Stimulated activated CD4-positive, alpha-beta T cell treated with anti-CD3 and anti-CD28 coated beads, Interleukin-2, amount 100 ng/mL, for 48 hours (primary cell): ENCODE results near the gene GDPGP1.

Source experiments
- DNase-seq, 2 donors: peaks; one replicate each; pipeline ENCODE4 v3.0.0-alpha.2; 2020

The GDPGP1 gene

GRCh38 chr15:90205050-90205848 is 28.8 kb upstream of the GDPGP1 start:
- DNase-seq = no peak

- DNase-seq = no peak
These were observed 28.1 kb upstream of the GDPGP1 start for GRCh38 chr15:90205886-90206285.

GRCh38 chr15:90207252-90207651 is 26.8 kb upstream of the GDPGP1 start:
- DNase-seq = no peak

- no peak for DNase-seq
These were observed 25.7 kb upstream of the GDPGP1 start for GRCh38 chr15:90208356-90208755.

- DNase-seq = peak in 1 of 2 donors; percentile 31
These were observed 24.4 kb upstream of the GDPGP1 start for GRCh38 chr15:90209591-90209990.

GRCh38 chr15:90210593-90210992 is 23.4 kb upstream of the GDPGP1 start:
- DNase-seq = no peak

- no peak for DNase-seq
These were observed 23.0 kb upstream of the GDPGP1 start for GRCh38 chr15:90211009-90211408.

- DNase-seq = no peak
These were observed 22.4 kb upstream of the GDPGP1 start for GRCh38 chr15:90211440-90212143.

- DNase-seq = no peak
These were observed 21.5 kb upstream of the GDPGP1 start for GRCh38 chr15:90212221-90213098.

- no peak for DNase-seq
These were observed 20.7 kb upstream of the GDPGP1 start for GRCh38 chr15:90213122-90213817.

- no peak for DNase-seq
These were observed 20.2 kb upstream of the GDPGP1 start for GRCh38 chr15:90213818-90214204.

GRCh38 chr15:90214553-90215196 is 19.3 kb upstream of the GDPGP1 start:
- no peak for DNase-seq

- no peak for DNase-seq
These were observed 16.2 kb upstream of the GDPGP1 start for GRCh38 chr15:90217671-90218394.

GRCh38 chr15:90219421-90220141 is 14.4 kb upstream of the GDPGP1 start:
- DNase-seq = peak; percentile 50 to 61

- no peak for DNase-seq
These were observed 12.6 kb upstream of the GDPGP1 start for GRCh38 chr15:90221246-90221900.

- DNase-seq = no peak
These were observed 11.5 kb upstream of the GDPGP1 start for GRCh38 chr15:90222547-90222946.

GRCh38 chr15:90223441-90224165 is 10.4 kb upstream of the GDPGP1 start:
- no peak for DNase-seq

- no peak for DNase-seq
These were observed 9.0 kb upstream of the GDPGP1 start for GRCh38 chr15:90225047-90225446.

GRCh38 chr15:90225504-90226234 is 8.3 kb upstream of the GDPGP1 start:
- DNase-seq = no peak
